B cell (primary cell): ENCODE data around the gene CDC42EP2.

ENCODE experiments used
- EZH2 ChIP-seq: IDR thresholded peaks from 2 replicates; pipeline ENCODE4 v1.6.1; 2012; ENCODE audit warnings: borderline replicate concordance, low read depth, mild to moderate bottlenecking, moderate library complexity, low read length; ENCODE audit not compliant: insufficient read depth, poor library complexity, severe bottlenecking
- TF ChIP-seq, protein P1 (sequence below): fragments of 200-600 bp; IDR thresholded peaks from one replicate; pipeline ENCODE4 v1.8.0; 2022; ENCODE audit warnings: antibody characterized with exemption, mild to moderate bottlenecking

DNA sequence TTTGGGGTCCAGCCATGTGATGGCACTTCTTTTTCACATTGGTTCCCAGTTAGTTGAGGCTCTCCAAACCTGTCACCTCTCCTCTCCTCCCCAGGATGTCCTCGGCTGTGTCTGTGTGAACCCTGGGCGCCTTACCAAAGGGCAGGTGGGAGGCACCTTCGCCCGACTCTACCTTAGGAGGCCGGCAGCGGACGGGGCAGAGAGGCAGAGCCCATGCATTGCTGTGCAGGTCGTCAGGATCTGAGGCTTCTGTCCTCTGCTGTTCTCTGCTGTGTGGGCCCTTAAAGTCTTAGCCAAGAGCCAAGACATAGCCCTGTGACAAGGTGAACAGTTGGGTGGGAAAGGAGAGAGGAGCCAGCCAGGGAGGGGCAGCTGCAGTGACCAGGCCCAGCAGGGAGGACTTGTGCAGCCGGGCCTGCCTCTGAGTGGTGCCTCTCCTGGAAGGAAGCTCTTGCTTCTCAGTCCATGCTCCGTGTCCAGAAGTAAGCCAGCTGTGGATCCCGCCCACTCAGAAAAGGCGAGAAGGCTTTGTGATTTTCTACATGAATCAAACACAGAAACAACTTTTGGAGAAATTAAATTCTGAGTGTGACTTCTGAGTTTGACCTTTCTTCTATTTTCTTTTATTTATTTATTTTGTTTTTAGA, 17.5 kb upstream of the CDC42EP2 start:
- TF ChIP-seq, protein P1, sequence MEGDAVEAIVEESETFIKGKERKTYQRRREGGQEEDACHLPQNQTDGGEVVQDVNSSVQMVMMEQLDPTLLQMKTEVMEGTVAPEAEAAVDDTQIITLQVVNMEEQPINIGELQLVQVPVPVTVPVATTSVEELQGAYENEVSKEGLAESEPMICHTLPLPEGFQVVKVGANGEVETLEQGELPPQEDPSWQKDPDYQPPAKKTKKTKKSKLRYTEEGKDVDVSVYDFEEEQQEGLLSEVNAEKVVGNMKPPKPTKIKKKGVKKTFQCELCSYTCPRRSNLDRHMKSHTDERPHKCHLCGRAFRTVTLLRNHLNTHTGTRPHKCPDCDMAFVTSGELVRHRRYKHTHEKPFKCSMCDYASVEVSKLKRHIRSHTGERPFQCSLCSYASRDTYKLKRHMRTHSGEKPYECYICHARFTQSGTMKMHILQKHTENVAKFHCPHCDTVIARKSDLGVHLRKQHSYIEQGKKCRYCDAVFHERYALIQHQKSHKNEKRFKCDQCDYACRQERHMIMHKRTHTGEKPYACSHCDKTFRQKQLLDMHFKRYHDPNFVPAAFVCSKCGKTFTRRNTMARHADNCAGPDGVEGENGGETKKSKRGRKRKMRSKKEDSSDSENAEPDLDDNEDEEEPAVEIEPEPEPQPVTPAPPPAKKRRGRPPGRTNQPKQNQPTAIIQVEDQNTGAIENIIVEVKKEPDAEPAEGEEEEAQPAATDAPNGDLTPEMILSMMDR, result no peak
- TF ChIP-seq EZH2, result no peak
